Stimulated activated CD8-positive, alpha-beta memory T cell treated with anti-CD3 and anti-CD28 coated beads, Interleukin-15, amount 100 ng/mL, for 24 hours (primary cell): ENCODE results near the gene SYMPK.
A peak's percentile ranks its signal among the peaks of the same experiment; 100 is the strongest.
"Not testable (repeated sequence)": the region's sequence is repeated elsewhere in the genome, so short reads cannot be mapped to it uniquely, and the experiment has no call there.

ENCODE experiments used
- DNase-seq: peaks from one replicate; pipeline ENCODE4 v3.0.0-alpha.2; 2020; ENCODE audit warnings: low read depth

SYMPK gene

GRCh38 chr19:45862564-45863334 is at the start of gene SYMPK:
TSS of gene SYMPK (minus strand) at chr19:45863147. CDS start at chr19:45854495, 8,652 bp downstream.
- peak; percentile 91 for DNase-seq

- DNase-seq = no peak
These were observed 48.3 kb upstream of the SYMPK start for GRCh38 chr19:45911291-45911690.

GRCh38 chr19:45908956-45909355 is 46.0 kb upstream of the SYMPK start:
- DNase-seq = no peak

- no peak for DNase-seq
These were observed 43.3 kb upstream of the SYMPK start for GRCh38 chr19:45906221-45906620.

- DNase-seq = no peak
These were observed 42.1 kb upstream of the SYMPK start for GRCh38 chr19:45905011-45905410.

- DNase-seq = peak; percentile 100
These were observed 40.0 kb upstream of the SYMPK start for GRCh38 chr19:45902651-45903625.

GRCh38 chr19:45901912-45902650 is 39.1 kb upstream of the SYMPK start, which contains the start of gene MYPOP:
TSS of gene MYPOP (minus strand) at chr19:45902613. CDS start at chr19:45901773, 840 bp downstream.
- DNase-seq = no peak

- DNase-seq = no peak
These were observed 38.5 kb upstream of the SYMPK start for GRCh38 chr19:45901432-45901911.

GRCh38 chr19:45900738-45901431 is 37.9 kb upstream of the SYMPK start:
- no peak for DNase-seq

- no peak for DNase-seq
These were observed 37.1 kb upstream of the SYMPK start for GRCh38 chr19:45899919-45900589.

GRCh38 chr19:45899253-45899652 is 36.3 kb upstream of the SYMPK start:
- DNase-seq = no peak

GRCh38 chr19:45897261-45897812 is 34.4 kb upstream of the SYMPK start:
- DNase-seq = no peak

GRCh38 chr19:45895983-45896599 is 33.1 kb upstream of the SYMPK start:
- DNase-seq = not testable (repeated sequence)

GRCh38 chr19:45895519-45895972 is 32.6 kb upstream of the SYMPK start:
- DNase-seq = no peak

GRCh38 chr19:45890877-45891276 is 27.9 kb upstream of the SYMPK start:
- no peak for DNase-seq

GRCh38 chr19:45889210-45889885 is 26.4 kb upstream of the SYMPK start:
- DNase-seq = no peak

- DNase-seq = no peak
These were observed 24.3 kb upstream of the SYMPK start for GRCh38 chr19:45887200-45887710.

- peak; percentile 65 for DNase-seq
These were observed 23.7 kb upstream of the SYMPK start for GRCh38 chr19:45886427-45887199.
